ENCODE measurements around the gene MANSC1.

- TF ChIP-seq, protein P1, sequence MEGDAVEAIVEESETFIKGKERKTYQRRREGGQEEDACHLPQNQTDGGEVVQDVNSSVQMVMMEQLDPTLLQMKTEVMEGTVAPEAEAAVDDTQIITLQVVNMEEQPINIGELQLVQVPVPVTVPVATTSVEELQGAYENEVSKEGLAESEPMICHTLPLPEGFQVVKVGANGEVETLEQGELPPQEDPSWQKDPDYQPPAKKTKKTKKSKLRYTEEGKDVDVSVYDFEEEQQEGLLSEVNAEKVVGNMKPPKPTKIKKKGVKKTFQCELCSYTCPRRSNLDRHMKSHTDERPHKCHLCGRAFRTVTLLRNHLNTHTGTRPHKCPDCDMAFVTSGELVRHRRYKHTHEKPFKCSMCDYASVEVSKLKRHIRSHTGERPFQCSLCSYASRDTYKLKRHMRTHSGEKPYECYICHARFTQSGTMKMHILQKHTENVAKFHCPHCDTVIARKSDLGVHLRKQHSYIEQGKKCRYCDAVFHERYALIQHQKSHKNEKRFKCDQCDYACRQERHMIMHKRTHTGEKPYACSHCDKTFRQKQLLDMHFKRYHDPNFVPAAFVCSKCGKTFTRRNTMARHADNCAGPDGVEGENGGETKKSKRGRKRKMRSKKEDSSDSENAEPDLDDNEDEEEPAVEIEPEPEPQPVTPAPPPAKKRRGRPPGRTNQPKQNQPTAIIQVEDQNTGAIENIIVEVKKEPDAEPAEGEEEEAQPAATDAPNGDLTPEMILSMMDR (IDR thresholded peaks at IDR 0.05; ENCODE audit: extremely low read depth in 1 of 2, insufficient read depth in 1 of 2, low read depth in 1 of 2, low read length in 2 of 2), result no peak
- no peak for TF ChIP-seq JUN (IDR thresholded peaks at IDR 0.05; ENCODE audit: borderline replicate concordance, insufficient read depth, insufficient read length, low read depth)
- TF ChIP-seq POLR2AphosphoS5 (IDR thresholded peaks at IDR 0.05; ENCODE audit: insufficient read depth, low read depth, low read length), result no peak
- TF ChIP-seq POLR2A (IDR thresholded peaks at IDR 0.05; ENCODE audit: low read depth, low read length), result no peak
- no peak for TF ChIP-seq EZH2 (IDR thresholded peaks at IDR 0.05; ENCODE audit: borderline replicate concordance, low read depth, low read length, severe bottlenecking)
- TF ChIP-seq, protein P2, sequence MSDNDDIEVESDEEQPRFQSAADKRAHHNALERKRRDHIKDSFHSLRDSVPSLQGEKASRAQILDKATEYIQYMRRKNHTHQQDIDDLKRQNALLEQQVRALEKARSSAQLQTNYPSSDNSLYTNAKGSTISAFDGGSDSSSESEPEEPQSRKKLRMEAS (IDR thresholded peaks at IDR 0.05; ENCODE audit: insufficient read depth, insufficient read length), result no peak
- TF ChIP-seq FOS (IDR thresholded peaks at IDR 0.05; ENCODE audit: borderline replicate concordance, insufficient read depth, low read length), result no peak
Observed at GRCh38 chr12:12302976-12303375, 47.1 kb downstream of the MANSC1 start.

All from endothelial cell of umbilical vein (primary cell).